HG03460 (cell line): ENCODE data around the gene DENND2A.
"Not testable (repeated sequence)": the region's sequence is repeated elsewhere in the genome, so short reads cannot be mapped to it uniquely, and the experiment has no call there.

Experiments
- ATAC-seq: cut with Tn5 transposase; IDR thresholded peaks from one replicate; pipeline ENCODE4 v1.9.1; 2021; ENCODE audit not compliant: unreplicated experiment

DENND2A gene

GRCh38 chr7:140674356-140674800 lies 33.8 kb upstream of the DENND2A start:
- peak; percentile 32 for ATAC-seq

- no peak for ATAC-seq
These were observed 33.2 kb upstream of the DENND2A start for GRCh38 chr7:140673774-140674155.

GRCh38 chr7:140673063-140673773 lies 32.6 kb upstream of the DENND2A start:
- peak; percentile 36 for ATAC-seq

GRCh38 chr7:140672382-140673062 lies 31.9 kb upstream of the DENND2A start, which contains the start of gene ADCK2:
TSS of gene ADCK2 (plus strand) at chr7:140672945. CDS start at chr7:140673331, 386 bp downstream.
- peak; percentile 50 for ATAC-seq

- ATAC-seq, result no peak
These were observed 31.4 kb upstream of the DENND2A start for GRCh38 chr7:140671966-140672365.

GRCh38 chr7:140670343-140670935 lies 29.8 kb upstream of the DENND2A start:
- ATAC-seq, result no peak

- not testable (repeated sequence) for ATAC-seq
These were observed 29.2 kb upstream of the DENND2A start for GRCh38 chr7:140669862-140670261.

GRCh38 chr7:140669352-140669751 lies 28.7 kb upstream of the DENND2A start:
- ATAC-seq, result no peak

- ATAC-seq, result no peak
These were observed 28.0 kb upstream of the DENND2A start for GRCh38 chr7:140668641-140669040.

- ATAC-seq, result no peak
These were observed 26.9 kb upstream of the DENND2A start for GRCh38 chr7:140667476-140667875.

- ATAC-seq, result not testable (repeated sequence)
These were observed 22.3 kb upstream of the DENND2A start for GRCh38 chr7:140662938-140663337.

GRCh38 chr7:140661124-140661523 lies 20.5 kb upstream of the DENND2A start:
- no peak for ATAC-seq

- ATAC-seq, result no peak
These were observed 19.2 kb upstream of the DENND2A start for GRCh38 chr7:140659856-140660255.

- no peak for ATAC-seq
These were observed 17.3 kb upstream of the DENND2A start for GRCh38 chr7:140657891-140658290.

- ATAC-seq, result peak; percentile 93
These were observed 16.2 kb upstream of the DENND2A start for GRCh38 chr7:140656548-140657515.

- no peak for ATAC-seq
These were observed 15.1 kb upstream of the DENND2A start for GRCh38 chr7:140655511-140656408.

- ATAC-seq, result no peak
These were observed 14.0 kb upstream of the DENND2A start for GRCh38 chr7:140654661-140655060.

- ATAC-seq, result no peak
These were observed 13.4 kb upstream of the DENND2A start for GRCh38 chr7:140654109-140654387.

GRCh38 chr7:140653319-140654108 lies 12.9 kb upstream of the DENND2A start:
- ATAC-seq, result no peak
